ENCODE measurements around the gene L3MBTL4.

GRCh38 chr18:6406910-6407470 is 7.7 kb downstream of the L3MBTL4 start:
- no peak for TF ChIP-seq CTCF (IDR thresholded peaks at IDR 0.05)
- TF ChIP-seq EZH2 (IDR thresholded peaks at IDR 0.05): no peak
- no peak for TF ChIP-seq EZH2phosphoT487 (IDR thresholded peaks at IDR 0.05)

Data from neural progenitor cell (in vitro differentiated cells).